Natural killer cell treated with Interleukin-12 subunit alpha and Interleukin-12 subunit beta and Interleukin-15 and Interleukin-18, amount 100 ng/mL, for 72 hours (primary cell): ENCODE results near the gene KRTAP4-12. TPM values are rescaled to one million over a fixed set of nuclear protein-coding genes. Genes with fewer than 3 reads are reported as not detected.
"Not testable (repeated sequence)": the region's sequence is repeated elsewhere in the genome, so short reads cannot be mapped to it uniquely, and the experiment has no call there.

Experiments used
- ATAC-seq, 2 donors: fragments of 150-1000 bp; cut with Tn5 transposase in 1 of 2; sonication (Bioruptor Pico), chemical (Tn5 transposase) in 1 of 2; 2 replicates each; pipeline ENCODE4 v1.10.0; 2021
- DNase-seq: peaks from one replicate; pipeline ENCODE4 v3.0.0; 2022; ENCODE audit warnings: low spot score
- H3K27ac Mint-ChIP-seq, 2 donors: 1 replicate in 1 of 2; 2 replicates in 1 of 2; pipeline ENCODE4 v1.8.0; 2022; ENCODE audit warnings: mixed read lengths in 2 of 2, mild to moderate bottlenecking in 1 of 2, moderate library complexity in 1 of 2
- H3K27me3 Mint-ChIP-seq, 2 donors: 1 replicate in 1 of 2; 2 replicates in 1 of 2; pipeline ENCODE4 v1.8.0; 2022; ENCODE audit warnings: mixed read lengths in 2 of 2
- H3K36me3 Mint-ChIP-seq: one replicate; pipeline ENCODE4 v1.8.0; 2022; ENCODE audit warnings: mixed read lengths
- H3K4me1 Mint-ChIP-seq, 2 donors: 1 replicate in 1 of 2; 2 replicates in 1 of 2; pipeline ENCODE4 v1.8.0; 2022; ENCODE audit warnings: low read depth in 2 of 2, mixed read lengths in 2 of 2, mild to moderate bottlenecking in 1 of 2
- H3K4me3 Mint-ChIP-seq: one replicate; pipeline ENCODE4 v1.8.0; 2022; ENCODE audit warnings: mixed read lengths
- H3K9me3 Mint-ChIP-seq: 2 replicates; pipeline ENCODE4 v1.8.0; 2022; ENCODE audit warnings: mixed read lengths
- total RNA-seq, 2 donors: library from RNA; stranded (reverse); gene quantifications; one replicate each; pipeline ENCODE4 v1.2.3, GENCODE V29; 2022

KRTAP4-12 gene
- total RNA-seq, 2 donors from 2014 or later: not detected

- no peak for DNase-seq
- Mint-ChIP-seq H3K27ac (no peak overlapping the region), H3K9me3 (peaks cover 8% of the 10 kb centered on the region)
These were observed 20.9 kb upstream of the KRTAP4-12 start for GRCh38 chr17:41144846-41145245.

DNA sequence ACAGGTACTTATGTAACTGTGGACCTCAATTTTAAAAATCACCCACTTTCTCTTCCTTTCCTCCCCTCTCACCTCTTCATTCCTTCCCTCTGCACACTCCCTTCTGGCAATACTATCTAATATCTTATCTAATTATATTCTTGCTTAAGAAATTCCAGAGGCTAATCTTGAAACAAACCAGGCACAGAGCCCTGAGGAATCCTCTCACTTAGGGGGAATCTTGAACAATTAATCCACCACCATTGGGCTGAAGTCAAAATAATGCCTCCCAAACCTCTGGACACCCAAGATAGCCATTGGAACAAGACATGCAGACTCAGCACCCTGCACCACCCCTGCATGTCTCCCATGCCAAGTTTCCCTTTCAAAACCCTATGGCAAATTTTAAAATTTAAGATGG, 17.4 kb upstream of the KRTAP4-12 start:
- H3K36me3 Mint-ChIP-seq: peaks cover 29% of the 10 kb centered on the region
- H3K4me1 Mint-ChIP-seq: no peaks in the 10 kb centered on the region
- H3K9me3 Mint-ChIP-seq: peaks cover 12% of the 10 kb centered on the region
- no peak overlapping the region for H3K27ac Mint-ChIP-seq
- H3K4me3 Mint-ChIP-seq: no peak overlapping the region
- H3K27me3 Mint-ChIP-seq: peaks cover 25 to 67% of the 10 kb centered on the region in 2 donors
- DNase-seq (no peak), ATAC-seq (no peak)

More at GRCh38 chr17:41144846-41145245, 20.9 kb upstream of the KRTAP4-12 start:
- Mint-ChIP-seq H3K4me3 (no peak overlapping the region), H3K27me3 (peaks cover 24 to 58% of the 10 kb centered on the region in 2 donors), H3K36me3 (peaks cover 23% of the 10 kb centered on the region), H3K4me1 (no peaks in the 10 kb centered on the region)
- ATAC-seq: no peak

DNA sequence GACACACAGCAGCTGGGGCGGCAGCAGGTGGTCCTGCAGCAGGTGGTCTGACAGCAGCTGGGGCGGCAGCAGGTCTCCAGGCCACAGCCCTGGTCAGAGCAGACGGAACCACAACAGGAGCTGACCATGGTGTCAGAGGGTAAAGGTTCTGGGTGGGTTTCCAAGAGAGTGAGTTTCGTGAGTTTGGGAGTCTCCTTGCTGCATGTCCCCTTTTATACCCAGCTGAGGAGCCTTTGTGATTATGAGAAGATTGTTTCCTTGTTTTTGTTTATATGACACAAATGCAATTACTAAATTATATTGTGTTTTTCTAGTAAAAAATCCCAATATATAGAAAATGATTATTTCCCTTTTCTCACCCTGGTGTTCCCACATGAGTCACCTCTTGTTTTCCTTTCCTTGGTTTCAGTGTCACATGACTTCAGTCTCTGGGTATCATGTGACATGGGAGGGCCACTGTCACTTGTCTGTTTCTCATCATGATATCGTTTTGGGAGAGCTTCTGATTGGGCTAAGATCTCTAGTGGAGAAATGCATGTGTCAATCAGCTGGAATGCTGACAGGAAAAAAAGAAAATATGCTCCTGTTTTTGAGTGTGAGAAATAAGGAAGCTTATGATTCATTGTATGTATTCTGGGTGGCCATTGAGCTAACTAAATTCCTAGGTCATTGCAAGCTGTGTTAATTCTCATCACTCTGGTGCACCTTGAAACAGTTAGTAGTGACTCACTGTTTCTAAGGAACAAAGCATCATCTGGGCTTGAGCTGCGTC, 16.6 kb upstream of the KRTAP4-12 start, which contains the start of gene KRTAP4-6:
Gene KRTAP4-6, minus strand, starts transcription at position 185 of the 772 bp plus-strand sequence. Its CDS starts 57 bp downstream, at position 128.
- DNase-seq (no peak), ATAC-seq (no peak)
- no peak within 1 kb of the TSS for H3K27ac Mint-ChIP-seq
- no peak within 1 kb of the TSS for H3K4me3 Mint-ChIP-seq
- peaks cover 29% of the 10 kb centered on the region for H3K36me3 Mint-ChIP-seq
- H3K9me3 Mint-ChIP-seq: peaks cover 12% of the 10 kb centered on the region
- H3K4me1 Mint-ChIP-seq: no peaks in the 10 kb centered on the region
- H3K27me3 Mint-ChIP-seq: peaks cover 25 to 61% of the 10 kb centered on the region in 2 donors

- Mint-ChIP-seq H3K36me3 (peaks cover 29% of the 10 kb centered on the region), H3K9me3 (peaks cover 12% of the 10 kb centered on the region), H3K27me3 (peaks cover 25 to 56% of the 10 kb centered on the region in 2 donors)
- ATAC-seq, H3K27ac Mint-ChIP-seq, DNase-seq, H3K4me1 Mint-ChIP-seq, H3K4me3 Mint-ChIP-seq: not testable (repeated sequence)
These were observed 15.9 kb upstream of the KRTAP4-12 start for GRCh38 chr17:41139865-41140264.

DNA sequence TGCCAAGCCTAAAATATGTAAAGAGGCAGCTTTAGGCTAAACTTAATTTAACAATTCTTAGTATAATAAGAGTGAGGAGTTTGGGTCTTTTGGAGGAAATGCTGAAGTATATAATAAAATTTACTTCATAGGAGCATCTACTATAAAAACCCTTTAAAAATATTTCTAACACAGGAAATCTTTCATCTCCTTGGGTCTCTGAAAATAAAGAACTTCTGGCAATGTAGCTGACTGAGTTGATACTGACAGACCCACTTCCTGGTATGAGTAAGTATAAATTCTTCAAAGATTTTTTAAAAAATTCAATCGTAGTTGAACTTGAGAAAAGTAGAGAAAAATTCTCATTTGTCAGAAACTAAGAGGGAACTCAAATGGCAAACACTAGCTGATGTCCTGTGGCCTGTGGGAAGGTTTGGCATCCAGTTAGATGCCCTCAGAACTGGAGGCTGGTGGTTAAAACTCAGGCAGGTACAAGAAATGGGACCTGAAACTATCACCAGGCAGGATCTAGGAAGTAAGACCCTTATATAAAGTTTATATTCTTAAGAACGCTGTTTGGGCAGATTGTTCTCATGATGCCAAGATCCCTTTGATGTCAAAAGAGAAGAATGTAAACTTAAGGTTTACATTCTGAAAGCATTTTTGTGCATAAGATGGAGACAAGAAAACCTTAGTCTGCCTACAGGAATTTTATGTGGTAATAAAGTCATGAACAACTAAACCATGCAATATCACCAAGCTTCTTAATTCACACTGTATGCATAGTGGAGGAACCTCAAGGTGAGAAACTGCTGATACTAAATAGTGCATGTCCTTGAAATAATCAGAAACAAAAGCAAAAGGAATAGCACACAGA, 10.1 kb upstream of the KRTAP4-12 start:
- DNase-seq: no peak
- peaks cover 22 to 42% of the 10 kb centered on the region in 2 donors for H3K27me3 Mint-ChIP-seq
- H3K27ac Mint-ChIP-seq: peak overlapping the region in 1 of 2 donors; percentile 26
- no peaks in the 10 kb centered on the region for H3K36me3 Mint-ChIP-seq
- no peaks in the 10 kb centered on the region for H3K9me3 Mint-ChIP-seq
- H3K4me3 Mint-ChIP-seq: no peak overlapping the region
- H3K4me1 Mint-ChIP-seq: no peaks in the 10 kb centered on the region
- no peak for ATAC-seq

DNA sequence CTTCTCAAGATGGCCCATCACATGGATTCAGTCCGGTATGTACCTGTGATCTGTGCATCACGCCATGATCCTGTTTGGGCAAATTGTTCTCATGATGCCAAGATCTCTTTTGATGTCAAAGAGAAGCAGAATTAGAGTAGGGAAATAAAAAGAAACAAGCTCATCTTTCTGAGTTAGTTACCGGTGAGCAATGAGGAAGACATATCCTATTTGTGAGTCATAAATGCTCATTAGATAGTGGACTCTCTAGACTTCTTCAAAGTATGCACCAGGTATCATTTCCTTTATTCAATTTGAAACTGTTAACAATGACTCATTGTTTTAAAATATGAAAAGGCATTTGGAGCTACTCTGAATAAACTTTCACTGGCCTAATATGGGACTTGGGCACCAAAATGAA, 8.0 kb upstream of the KRTAP4-12 start:
- no peak overlapping the region for H3K27ac Mint-ChIP-seq
- DNase-seq (no peak), ATAC-seq (no peak)
- no peaks in the 10 kb centered on the region for H3K4me1 Mint-ChIP-seq
- H3K4me3 Mint-ChIP-seq: no peak overlapping the region
- no peaks in the 10 kb centered on the region for H3K36me3 Mint-ChIP-seq
- no peaks in the 10 kb centered on the region for H3K9me3 Mint-ChIP-seq
- H3K27me3 Mint-ChIP-seq: peaks cover 22 to 31% of the 10 kb centered on the region in 2 donors

GRCh38 chr17:41127371-41127770, 3.4 kb upstream of the KRTAP4-12 start:
- Mint-ChIP-seq H3K4me3 (no peak overlapping the region), H3K4me1 (peaks cover 0 to 5% of the 10 kb centered on the region in 2 donors), H3K9me3 (no peaks in the 10 kb centered on the region), H3K36me3 (no peaks in the 10 kb centered on the region), H3K27ac (no peak overlapping the region), H3K27me3 (peaks cover 31 to 51% of the 10 kb centered on the region in 2 donors)
- no peak for ATAC-seq
- DNase-seq: no peak

GRCh38 chr17:41126412-41126811, 2.4 kb upstream of the KRTAP4-12 start:
- ATAC-seq (no peak), DNase-seq (no peak)
- Mint-ChIP-seq H3K27ac (no peak overlapping the region), H3K9me3 (no peaks in the 10 kb centered on the region), H3K27me3 (peaks cover 30 to 45% of the 10 kb centered on the region in 2 donors), H3K36me3 (no peaks in the 10 kb centered on the region), H3K4me1 (peaks cover 0 to 5% of the 10 kb centered on the region in 2 donors), H3K4me3 (no peak overlapping the region)

GRCh38 chr17:41125064-41125463, 1.1 kb upstream of the KRTAP4-12 start:
- no peak for DNase-seq
- Mint-ChIP-seq H3K36me3 (no peaks in the 10 kb centered on the region), H3K9me3 (no peaks in the 10 kb centered on the region), H3K27me3 (peaks cover 29 to 43% of the 10 kb centered on the region in 2 donors), H3K4me3 (no peak overlapping the region), H3K4me1 (peaks cover 0 to 7% of the 10 kb centered on the region in 2 donors), H3K27ac (no peak overlapping the region)
- ATAC-seq: no peak

DNA sequence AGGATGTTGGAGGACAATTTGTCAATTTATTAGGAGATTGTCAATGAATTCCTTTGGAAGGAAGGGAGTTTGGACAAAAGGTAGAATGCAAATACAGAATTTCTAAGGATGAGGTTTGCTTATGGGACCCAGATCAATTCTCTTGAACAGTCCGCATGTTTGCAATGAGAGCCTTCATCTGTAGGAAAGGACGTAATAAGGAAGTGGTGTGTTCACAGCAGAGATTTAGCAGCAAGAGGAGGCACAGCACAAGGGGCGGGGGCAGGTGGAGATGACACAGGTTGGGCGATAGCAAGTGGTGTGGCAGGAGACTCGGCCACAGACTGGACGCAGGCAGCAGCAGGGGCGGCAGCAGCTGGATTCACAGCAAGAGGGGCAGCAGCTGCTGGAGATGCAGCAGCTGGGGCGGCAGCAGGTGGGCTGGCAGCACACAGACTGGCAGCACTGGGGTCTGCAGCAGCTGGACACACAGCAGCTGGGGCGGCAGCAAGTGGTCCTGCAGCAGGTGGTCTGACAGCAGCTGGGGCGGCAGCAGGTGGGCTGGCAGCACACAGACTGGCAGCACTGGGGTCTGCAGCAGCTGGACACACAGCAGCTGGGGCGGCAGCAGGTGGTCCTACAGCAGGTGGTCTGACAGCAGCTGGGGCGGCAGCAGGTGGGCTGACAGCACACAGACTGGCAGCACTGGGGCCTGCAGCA, 541 bp downstream of the KRTAP4-12 start:
- H3K4me3 Mint-ChIP-seq, H3K27ac Mint-ChIP-seq, ATAC-seq, H3K4me1 Mint-ChIP-seq, H3K9me3 Mint-ChIP-seq, DNase-seq, H3K36me3 Mint-ChIP-seq: not testable (repeated sequence)
- peaks cover 28 to 43% of the 10 kb centered on the region in 2 donors for H3K27me3 Mint-ChIP-seq

- H3K4me1 Mint-ChIP-seq: peaks cover 0 to 10% of the 10 kb centered on the region in 2 donors
These were observed 2.2 kb downstream of the KRTAP4-12 start for GRCh38 chr17:41121742-41122141.

DNA sequence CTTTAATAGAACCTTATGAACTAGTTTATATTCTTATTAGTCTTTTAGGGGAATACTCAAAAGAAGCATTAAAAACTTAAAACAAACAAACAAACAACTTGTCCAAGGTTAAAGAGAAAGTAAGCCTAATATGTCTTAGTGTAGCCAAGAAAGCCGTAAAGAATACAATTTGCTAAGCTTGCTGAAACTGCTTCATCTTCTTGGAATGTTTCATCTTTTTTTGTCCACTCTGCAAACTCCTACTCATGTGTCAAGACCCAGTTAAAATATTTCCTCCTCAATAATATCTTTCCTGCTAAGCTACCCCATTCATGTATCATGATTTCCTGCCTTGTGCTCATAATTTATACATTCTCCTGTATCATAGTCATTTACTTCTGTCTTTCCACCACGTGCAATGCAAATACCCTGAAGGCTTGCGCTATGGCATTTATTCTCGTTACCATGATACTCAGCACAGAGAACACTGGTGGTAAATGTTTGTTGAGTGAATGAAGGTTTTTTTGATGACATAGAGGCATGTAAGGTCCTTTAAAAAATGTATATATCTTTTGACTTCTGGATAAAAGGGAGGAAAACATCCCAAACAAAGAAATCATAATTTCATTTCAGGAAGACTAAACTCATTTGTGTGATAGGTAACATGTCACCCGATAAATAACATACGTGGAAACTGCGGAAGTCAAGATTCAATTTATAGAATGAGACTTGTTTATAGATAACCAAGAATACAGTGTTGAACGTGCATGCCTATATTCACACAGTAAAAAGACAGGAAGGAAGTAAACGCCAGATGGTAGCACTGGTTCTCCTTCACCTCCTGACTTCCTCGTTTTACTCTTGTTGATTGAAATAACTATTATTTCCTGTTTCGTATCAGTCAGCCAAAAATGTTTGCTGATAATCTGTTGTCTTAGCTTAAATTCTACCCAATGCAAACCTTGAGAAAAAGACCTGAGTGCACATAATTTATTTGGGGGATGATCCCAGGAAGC, 4.0 kb downstream of the KRTAP4-12 start:
- not testable (repeated sequence) for H3K36me3 Mint-ChIP-seq, DNase-seq, ATAC-seq, H3K27ac Mint-ChIP-seq, H3K9me3 Mint-ChIP-seq, H3K4me3 Mint-ChIP-seq, H3K4me1 Mint-ChIP-seq
- peaks cover 31 to 57% of the 10 kb centered on the region in 2 donors for H3K27me3 Mint-ChIP-seq

More at GRCh38 chr17:41121742-41122141, 2.2 kb downstream of the KRTAP4-12 start:
- Mint-ChIP-seq H3K27me3 (peaks cover 27 to 47% of the 10 kb centered on the region in 2 donors), H3K27ac (no peak overlapping the region), H3K36me3 (peaks cover 4% of the 10 kb centered on the region), H3K4me3 (no peak overlapping the region), H3K9me3 (no peaks in the 10 kb centered on the region)
- ATAC-seq (no peak), DNase-seq (no peak)
